ENCODE measurements around the gene EMILIN2. TPM values are rescaled to one million over a fixed set of nuclear protein-coding genes. Genes with fewer than 3 reads are reported as not detected.

The EMILIN2 gene
- total RNA-seq, 1 experiment from 2014 or later = 20.0 TPM

- H4K8ac ChIP-seq (replicated peaks; ENCODE audit: insufficient read length, low read depth, low read length) = no peak overlapping the region
- no peak overlapping the region for H2BK5ac ChIP-seq (ENCODE audit: insufficient read length, low read length)
- Mint-ChIP-seq H3K27me3 (ENCODE audit: low read depth) (peaks cover 32% of the 10 kb centered on the region), H3K9me3 (peaks cover 6 to 12% of the 10 kb centered on the region in 2 experiments; a peak in 4 of 5 replicates), H3K4me3 (no peak overlapping the region; a peak in 1 of 5 replicates), H3K4me1 (no peaks in the 10 kb centered on the region), H3K27ac (no peak overlapping the region), H3K36me3 (ENCODE audit: insufficient read depth in 1 of 3, low read depth in 3 of 3) (peaks cover 0 to 5% (median 4%) of the 10 kb centered on the region in 3 experiments; a peak in 2 of 7 replicates)
- H2AFZ ChIP-seq (ENCODE audit: low read length) = no peak overlapping the region
- no peaks in the 10 kb centered on the region for H3K79me2 ChIP-seq (ENCODE audit: insufficient read depth, low read length)
- no peaks in the 10 kb centered on the region for H4K20me1 ChIP-seq (ENCODE audit: control insufficient read depth, insufficient read depth, insufficient read length)
- H4K5ac ChIP-seq (ENCODE audit: insufficient read length, low read depth, low read length) = no peak overlapping the region
- no peak for DNase-seq
- no peak overlapping the region for H3K4me2 ChIP-seq (ENCODE audit: insufficient read depth, insufficient read length, low read length)
- TF ChIP-seq, protein P1, sequence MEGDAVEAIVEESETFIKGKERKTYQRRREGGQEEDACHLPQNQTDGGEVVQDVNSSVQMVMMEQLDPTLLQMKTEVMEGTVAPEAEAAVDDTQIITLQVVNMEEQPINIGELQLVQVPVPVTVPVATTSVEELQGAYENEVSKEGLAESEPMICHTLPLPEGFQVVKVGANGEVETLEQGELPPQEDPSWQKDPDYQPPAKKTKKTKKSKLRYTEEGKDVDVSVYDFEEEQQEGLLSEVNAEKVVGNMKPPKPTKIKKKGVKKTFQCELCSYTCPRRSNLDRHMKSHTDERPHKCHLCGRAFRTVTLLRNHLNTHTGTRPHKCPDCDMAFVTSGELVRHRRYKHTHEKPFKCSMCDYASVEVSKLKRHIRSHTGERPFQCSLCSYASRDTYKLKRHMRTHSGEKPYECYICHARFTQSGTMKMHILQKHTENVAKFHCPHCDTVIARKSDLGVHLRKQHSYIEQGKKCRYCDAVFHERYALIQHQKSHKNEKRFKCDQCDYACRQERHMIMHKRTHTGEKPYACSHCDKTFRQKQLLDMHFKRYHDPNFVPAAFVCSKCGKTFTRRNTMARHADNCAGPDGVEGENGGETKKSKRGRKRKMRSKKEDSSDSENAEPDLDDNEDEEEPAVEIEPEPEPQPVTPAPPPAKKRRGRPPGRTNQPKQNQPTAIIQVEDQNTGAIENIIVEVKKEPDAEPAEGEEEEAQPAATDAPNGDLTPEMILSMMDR (conservative IDR thresholded peaks at IDR 0.05) = no peak
- no peak overlapping the region for H2AK5ac ChIP-seq (ENCODE audit: insufficient read length, low read length)
- H3K79me1 ChIP-seq (ENCODE audit: insufficient read depth, low read depth, low read length, poor library complexity, severe bottlenecking) = no peaks in the 10 kb centered on the region
- no peaks in the 10 kb centered on the region for H3K9me3 ChIP-seq (ENCODE audit: control insufficient read depth, low read depth, low read length)
- no peak overlapping the region for H3K9ac ChIP-seq (ENCODE audit: extremely low read depth, insufficient read length, low read length)
- WGBS (ENCODE audit: extremely low coverage, insufficient read length, low lambda C conversion rate) = no CpG with 5 or more reads among the region's 8 CpGs
- H3K23ac ChIP-seq (ENCODE audit: insufficient read length, low read depth, low read length) = no peak overlapping the region
- H2BK12ac ChIP-seq (ENCODE audit: insufficient read length, low read depth, low read length) = no peak overlapping the region
- no peak overlapping the region for H3K4ac ChIP-seq (ENCODE audit: low read depth, low read length)
- no peak overlapping the region for H3K27ac ChIP-seq (ENCODE audit: insufficient read length, low read depth, low read length)
- H3K23me2 ChIP-seq (ENCODE audit: insufficient read length, low read depth, low read length, poor library complexity, severe bottlenecking) = no peaks in the 10 kb centered on the region
- no peak overlapping the region for H3K14ac ChIP-seq (ENCODE audit: insufficient read depth, low read length)
- no peaks in the 10 kb centered on the region for H3K4me1 ChIP-seq (ENCODE audit: insufficient read depth, low read length)
- no peak overlapping the region for H3T11ph ChIP-seq (ENCODE audit: low read length)
- H3K56ac ChIP-seq (ENCODE audit: insufficient read length, low read depth, low read length) = no peak overlapping the region
- H2BK120ac ChIP-seq (ENCODE audit: low read depth, low read length, poor library complexity, severe bottlenecking) = no peak overlapping the region
- peaks cover 1% of the 10 kb centered on the region; the same call in 1 of the 2 replicates for H3K27me3 ChIP-seq (ENCODE audit: insufficient read depth, low read length)
- H4K91ac ChIP-seq (ENCODE audit: insufficient read length, low read depth, low read length) = no peak overlapping the region
- no peak overlapping the region for H2BK15ac ChIP-seq (ENCODE audit: low read depth, low read length)
- no peak overlapping the region for H2BK20ac ChIP-seq (ENCODE audit: low read depth, low read length, poor library complexity, severe bottlenecking)
- no peak overlapping the region for H3K18ac ChIP-seq (ENCODE audit: insufficient read length, low read depth, low read length)
These were observed 7.6 kb upstream of the EMILIN2 start for GRCh38 chr18:2839202-2839601.
